Thoracic aorta (tissue), 2 donors: ENCODE results near the gene CCDC106. TPM values are rescaled to one million over a fixed set of nuclear protein-coding genes. Genes with fewer than 3 reads are reported as not detected.

Experiments
- ATAC-seq: fragments of 150-250 bp; one replicate; pipeline ENCODE4 v1.8.0; 2017; ENCODE audit warnings: low read depth; ENCODE audit not compliant: insufficient number of reproducible peaks, low FRiP score
- DNase-seq: peaks from one replicate; pipeline ENCODE4 v3.0.0-alpha.2; 2020; ENCODE audit warnings: low spot score
- H3K27ac ChIP-seq, 2 donors: fragments of 200-600 bp; sonication (generic); 1 replicate in 1 of 2; 2 replicates in 1 of 2; pipeline ENCODE4 v1.5.1; 2016; ENCODE audit warnings: mild to moderate bottlenecking in 2 of 2, moderate library complexity in 2 of 2
- H3K27me3 ChIP-seq: fragments of 200-600 bp; sonication (generic); replicated peaks from 2 replicates; pipeline ENCODE4 v1.6.0; 2016; ENCODE audit warnings: mild to moderate bottlenecking; ENCODE audit not compliant: insufficient read depth
- H3K36me3 ChIP-seq: fragments of 200-600 bp; sonication (generic); one replicate; pipeline ENCODE4 v1.5.1; 2016
- H3K4me1 ChIP-seq, 2 donors: fragments of 200-600 bp; sonication (generic); 1 replicate in 1 of 2; 2 replicates in 1 of 2; pipeline versions ENCODE4 v1.5.1 to v1.6.0; 2016; ENCODE audit warnings: low read depth in 2 of 2, mild to moderate bottlenecking in 1 of 2; ENCODE audit not compliant: control insufficient read depth in 1 of 2
- H3K4me3 ChIP-seq: fragments of 200-600 bp; sonication (generic); 2 replicates; pipeline ENCODE4 v1.5.1; 2016; ENCODE audit warnings: mild to moderate bottlenecking
- H3K9me3 ChIP-seq: fragments of 200-600 bp; sonication (generic); 2 replicates; pipeline ENCODE4 v1.5.1; 2016
- CTCF ChIP-seq: fragments of 200-600 bp; sonication (generic); IDR thresholded peaks from one replicate; pipeline ENCODE4 v1.5.1; 2019; ENCODE audit warnings: antibody characterized with exemption
- total RNA-seq, 2 donors: library from RNA; depleted of rRNA; stranded (reverse); fragments of >200 nt; gene quantifications; one replicate each; pipeline versions ENCODE4 v1.1.0 to v1.2.3, GENCODE V29; 2016

The CCDC106 gene
- total RNA-seq, 2 donors from 2014 or later: 10.5 to 14.8 TPM

GRCh38 chr19:55619286-55619685 lies 28.7 kb upstream of the CCDC106 start:
- no peak for TF ChIP-seq CTCF
- Histone ChIP-seq H3K27me3 (no peaks in the 10 kb centered on the region), H3K27ac (no peak overlapping the region), H3K9me3 (no peaks in the 10 kb centered on the region), H3K4me3 (no peak overlapping the region), H3K4me1 (no peaks in the 10 kb centered on the region), H3K36me3 (peaks cover 28% of the 10 kb centered on the region)
- DNase-seq: no peak
- ATAC-seq: no peak

- TF ChIP-seq CTCF: no peak
- no peak for DNase-seq
- Histone ChIP-seq H3K9me3 (no peaks in the 10 kb centered on the region), H3K36me3 (peaks cover 19% of the 10 kb centered on the region), H3K27ac (no peak overlapping the region), H3K4me3 (no peak overlapping the region), H3K4me1 (peaks cover 0 to 6% of the 10 kb centered on the region in 2 donors), H3K27me3 (no peaks in the 10 kb centered on the region)
- no peak for ATAC-seq
Observed at GRCh38 chr19:55620410-55621204, 27.4 kb upstream of the CCDC106 start.

- H3K36me3 ChIP-seq: peaks cover 13% of the 10 kb centered on the region
- ATAC-seq (no peak), DNase-seq (no peak)
- H3K4me3 ChIP-seq: no peak overlapping the region
- H3K27me3 ChIP-seq: no peaks in the 10 kb centered on the region
- H3K4me1 ChIP-seq: peaks cover 0 to 6% of the 10 kb centered on the region in 2 donors
- no peak overlapping the region for H3K27ac ChIP-seq
- no peaks in the 10 kb centered on the region for H3K9me3 ChIP-seq
- TF ChIP-seq CTCF: no peak
Observed at GRCh38 chr19:55621205-55621672, 26.8 kb upstream of the CCDC106 start.

GRCh38 chr19:55621673-55622231 lies 26.3 kb upstream of the CCDC106 start:
- Histone ChIP-seq H3K27ac (no peak overlapping the region), H3K9me3 (no peaks in the 10 kb centered on the region), H3K27me3 (no peaks in the 10 kb centered on the region), H3K36me3 (peaks cover 8% of the 10 kb centered on the region), H3K4me3 (no peak overlapping the region), H3K4me1 (peaks cover 0 to 6% of the 10 kb centered on the region in 2 donors)
- no peak for TF ChIP-seq CTCF
- ATAC-seq: no peak
- no peak for DNase-seq

GRCh38 chr19:55622242-55622969 lies 25.6 kb upstream of the CCDC106 start:
- Histone ChIP-seq H3K4me3 (no peak overlapping the region), H3K4me1 (peaks cover 0 to 6% of the 10 kb centered on the region in 2 donors), H3K9me3 (no peaks in the 10 kb centered on the region), H3K27ac (no peak overlapping the region), H3K27me3 (no peaks in the 10 kb centered on the region), H3K36me3 (peaks cover 5% of the 10 kb centered on the region)
- no peak for DNase-seq
- no peak for TF ChIP-seq CTCF
- no peak for ATAC-seq
